ENCODE measurements around the gene TOR1AIP1. TPM values are rescaled to one million over a fixed set of nuclear protein-coding genes. Genes with fewer than 3 reads are reported as not detected.
"Not testable (repeated sequence)": the region's sequence is repeated elsewhere in the genome, so short reads cannot be mapped to it uniquely, and the experiment has no call there.

The TOR1AIP1 gene
- total RNA-seq, 1 experiment from 2014 or later = 59.7 TPM

GRCh38 chr1:179937668-179938254 lies 55.7 kb downstream of the TOR1AIP1 start:
- no peak for DNase-seq (ENCODE audit: low read depth)

DNA sequence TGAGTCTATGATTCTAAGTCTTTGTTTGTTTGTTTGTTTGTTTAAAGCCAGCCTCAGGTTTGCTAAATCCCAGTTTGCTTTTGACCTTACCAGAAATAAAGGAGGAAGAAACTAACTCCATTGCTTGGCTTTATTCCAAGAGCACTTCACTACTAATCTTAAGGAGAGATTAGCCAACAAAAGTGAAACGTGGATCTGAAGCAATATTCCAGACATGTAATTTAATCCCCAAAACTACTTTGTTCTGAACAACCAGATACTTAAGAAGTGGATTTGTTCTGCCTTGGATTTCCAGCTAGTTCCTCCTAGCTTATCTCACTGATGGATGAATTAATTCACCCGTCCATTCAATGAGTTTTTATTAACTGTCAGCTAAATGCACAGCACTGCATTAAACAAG lies 56.7 kb downstream of the TOR1AIP1 start:
- DNase-seq (ENCODE audit: low read depth) = peak; percentile 3

DNA sequence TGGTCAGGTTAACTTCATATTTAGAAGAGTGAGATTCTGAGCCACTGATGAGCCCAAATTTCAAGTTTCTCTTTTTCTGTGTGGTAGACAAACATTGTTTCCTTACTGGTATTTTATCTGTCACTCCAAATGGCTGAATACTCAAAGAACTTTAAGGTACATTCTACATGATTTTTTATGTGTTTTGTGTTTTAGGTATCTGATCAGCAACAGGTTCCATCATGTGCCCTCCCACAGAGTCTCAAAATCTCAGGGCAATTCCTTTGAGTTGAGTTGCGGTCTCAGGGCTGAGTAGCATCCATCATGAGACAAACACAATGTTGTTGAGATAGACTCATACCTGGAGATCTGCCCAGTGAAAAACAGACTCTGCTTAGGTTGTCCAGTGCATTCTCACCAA lies 57.9 kb downstream of the TOR1AIP1 start:
- no peak for DNase-seq (ENCODE audit: low read depth)

DNA sequence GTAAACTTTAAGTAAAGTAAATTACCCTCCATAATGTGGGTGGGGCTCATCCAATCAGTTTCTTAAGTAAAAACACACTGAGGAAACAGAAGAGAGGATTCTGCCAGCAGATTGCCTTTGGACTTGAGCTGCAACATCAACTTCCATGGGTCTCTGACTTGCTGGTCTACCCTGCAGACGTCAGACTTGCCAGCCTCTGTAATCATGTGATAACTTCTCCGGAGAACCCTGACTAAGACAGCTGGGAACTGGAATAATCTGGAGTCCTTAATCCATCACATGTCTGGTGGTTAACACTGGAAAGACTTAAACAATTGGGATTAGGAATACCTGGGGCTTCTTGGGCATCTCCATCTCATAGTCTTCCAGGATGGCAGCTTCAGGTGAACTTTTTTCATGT lies 59.4 kb downstream of the TOR1AIP1 start:
- DNase-seq (ENCODE audit: low read depth) = peak; percentile 1

DNA sequence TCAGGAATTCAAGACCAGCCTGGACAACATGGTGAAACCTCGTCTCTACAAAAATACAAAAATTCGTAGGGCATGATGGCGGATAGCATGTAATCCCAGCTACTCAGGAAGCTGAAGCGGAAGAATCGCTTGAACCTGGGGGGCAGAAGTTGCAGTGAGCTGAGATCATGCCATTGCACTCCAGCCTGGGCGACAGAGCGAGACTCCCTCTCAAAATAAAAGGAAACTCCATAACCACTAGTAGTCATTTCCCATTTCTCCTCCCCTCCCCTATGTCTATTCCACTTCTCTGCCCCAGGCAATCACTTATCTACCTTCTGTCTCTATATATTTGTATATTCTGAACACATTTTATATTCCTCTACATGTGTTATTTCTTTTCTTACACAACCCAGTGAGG lies 68.6 kb downstream of the TOR1AIP1 start:
- no peak for DNase-seq (ENCODE audit: low read depth)

GRCh38 chr1:179951383-179952144 lies 69.5 kb downstream of the TOR1AIP1 start:
- DNase-seq (ENCODE audit: low read depth) = no peak

- no peak for DNase-seq (ENCODE audit: low read depth)
Observed at GRCh38 chr1:179952186-179952585, 70.1 kb downstream of the TOR1AIP1 start.

GRCh38 chr1:179953974-179954492 lies 71.9 kb downstream of the TOR1AIP1 start:
- DNase-seq (ENCODE audit: low read depth) = peak; percentile 57

- DNase-seq (ENCODE audit: low read depth) = peak; percentile 99
Observed at GRCh38 chr1:179954493-179955286, 72.6 kb downstream of the TOR1AIP1 start, which contains the start of gene CEP350. TSS of gene CEP350 (plus strand) at chr1:179954810. CDS start at chr1:179986182, 31,372 bp downstream.

DNA sequence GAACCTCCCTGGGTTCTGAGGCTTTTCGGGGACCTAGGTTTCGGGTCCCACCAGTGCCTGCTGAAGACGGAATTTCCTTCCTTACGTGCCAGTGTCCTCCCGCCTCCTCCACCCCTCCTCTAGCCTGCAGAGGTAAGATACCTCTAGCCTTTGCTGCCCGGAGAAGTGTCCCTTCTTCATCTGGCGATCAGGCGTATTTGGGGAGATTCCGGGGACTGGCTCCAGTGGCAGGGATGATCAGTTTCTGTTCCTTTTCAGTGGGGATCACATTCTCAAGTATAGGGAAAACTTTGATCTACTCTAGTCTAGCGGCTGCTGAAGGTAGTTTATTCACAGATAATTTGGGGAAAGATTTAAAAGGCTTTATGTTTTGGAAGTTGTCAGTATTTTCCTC lies 73.2 kb downstream of the TOR1AIP1 start:
- peak; percentile 28 for DNase-seq (ENCODE audit: low read depth)

DNA sequence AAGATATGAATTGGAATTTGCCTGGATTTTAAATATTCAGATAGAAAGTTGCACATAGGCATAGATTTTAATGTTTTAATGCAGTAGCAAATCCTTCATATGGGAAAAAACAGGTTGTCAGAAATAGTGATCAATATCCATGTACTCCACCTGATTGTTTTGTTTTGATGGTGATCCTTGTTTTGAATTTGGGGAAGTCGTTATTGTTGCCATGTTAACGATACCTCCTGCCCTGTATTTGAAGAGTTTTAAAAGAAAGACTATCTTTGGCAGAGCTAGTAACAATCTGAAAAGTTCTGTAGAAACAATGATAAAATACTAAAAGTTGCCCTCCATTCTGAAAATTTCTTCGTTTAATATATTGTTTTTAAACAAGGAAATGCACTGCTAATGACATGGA lies 73.6 kb downstream of the TOR1AIP1 start:
- DNase-seq (ENCODE audit: low read depth) = no peak

- no peak for DNase-seq (ENCODE audit: low read depth)
Observed at GRCh38 chr1:179958359-179958758, 76.3 kb downstream of the TOR1AIP1 start.

DNA sequence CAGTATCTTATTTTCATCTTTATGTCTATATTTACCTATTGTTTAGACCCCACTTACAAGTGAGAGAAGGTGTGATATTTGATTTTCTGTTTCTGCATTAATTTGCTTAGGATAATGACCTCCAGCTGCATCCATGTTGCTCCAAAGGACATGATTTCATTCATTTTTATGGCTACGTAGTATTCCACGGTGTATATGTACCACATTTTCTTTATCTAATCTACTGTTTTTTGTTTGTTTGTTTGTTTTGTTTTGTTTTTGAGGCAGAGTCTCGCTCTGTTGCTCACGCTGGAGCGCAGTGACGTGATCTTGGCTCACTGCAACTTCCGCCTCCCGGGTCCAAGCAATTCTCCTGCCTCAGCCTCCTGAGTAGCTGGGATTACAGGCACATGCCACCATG lies 80.1 kb downstream of the TOR1AIP1 start:
- not testable (repeated sequence) for DNase-seq (ENCODE audit: low read depth)

GRCh38 chr1:179966551-179966950 lies 84.5 kb downstream of the TOR1AIP1 start:
- no peak for DNase-seq (ENCODE audit: low read depth)

GRCh38 chr1:179968284-179968993 lies 86.4 kb downstream of the TOR1AIP1 start:
- DNase-seq (ENCODE audit: low read depth) = no peak

- DNase-seq (ENCODE audit: low read depth) = no peak
Observed at GRCh38 chr1:179968994-179969919, 87.2 kb downstream of the TOR1AIP1 start.

Measured in RPMI7951 (cell line).